ENCODE results near the gene TCEA2.

DNA sequence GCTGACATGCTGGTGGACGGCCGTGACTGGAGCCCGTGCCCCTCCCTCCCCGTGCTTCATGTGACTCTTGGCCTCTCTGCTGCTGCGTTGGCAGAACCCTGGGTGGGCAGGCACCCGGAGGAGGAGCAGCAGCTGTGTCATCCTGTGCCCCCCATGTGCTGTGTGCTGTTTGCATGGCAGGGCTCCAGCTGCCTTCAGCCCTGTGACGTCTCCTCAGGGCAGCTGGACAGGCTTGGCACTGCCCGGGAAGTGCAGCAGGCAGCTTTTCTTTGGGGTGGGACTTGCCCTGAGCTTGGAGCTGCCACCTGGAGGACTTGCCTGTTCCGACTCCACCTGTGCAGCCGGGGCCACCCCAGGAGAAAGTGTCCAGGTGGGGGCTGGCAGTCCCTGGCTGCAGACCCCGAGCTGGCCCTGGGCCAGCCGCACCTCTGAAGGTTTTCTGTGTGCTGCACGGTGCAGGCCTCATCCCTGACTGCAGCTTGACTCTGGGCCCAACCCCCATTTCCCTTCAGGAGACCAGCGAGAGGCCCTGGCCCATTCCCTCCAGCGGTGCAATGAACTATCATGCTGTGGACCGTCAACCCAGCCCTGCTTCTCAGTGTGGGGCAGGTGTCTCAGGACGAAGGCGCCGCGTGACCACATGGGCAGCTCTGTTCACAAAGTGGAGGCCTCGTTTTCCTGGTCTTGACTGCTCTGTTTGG, 36.2 kb downstream of the TCEA2 start:
- TF ChIP-seq, protein P1, sequence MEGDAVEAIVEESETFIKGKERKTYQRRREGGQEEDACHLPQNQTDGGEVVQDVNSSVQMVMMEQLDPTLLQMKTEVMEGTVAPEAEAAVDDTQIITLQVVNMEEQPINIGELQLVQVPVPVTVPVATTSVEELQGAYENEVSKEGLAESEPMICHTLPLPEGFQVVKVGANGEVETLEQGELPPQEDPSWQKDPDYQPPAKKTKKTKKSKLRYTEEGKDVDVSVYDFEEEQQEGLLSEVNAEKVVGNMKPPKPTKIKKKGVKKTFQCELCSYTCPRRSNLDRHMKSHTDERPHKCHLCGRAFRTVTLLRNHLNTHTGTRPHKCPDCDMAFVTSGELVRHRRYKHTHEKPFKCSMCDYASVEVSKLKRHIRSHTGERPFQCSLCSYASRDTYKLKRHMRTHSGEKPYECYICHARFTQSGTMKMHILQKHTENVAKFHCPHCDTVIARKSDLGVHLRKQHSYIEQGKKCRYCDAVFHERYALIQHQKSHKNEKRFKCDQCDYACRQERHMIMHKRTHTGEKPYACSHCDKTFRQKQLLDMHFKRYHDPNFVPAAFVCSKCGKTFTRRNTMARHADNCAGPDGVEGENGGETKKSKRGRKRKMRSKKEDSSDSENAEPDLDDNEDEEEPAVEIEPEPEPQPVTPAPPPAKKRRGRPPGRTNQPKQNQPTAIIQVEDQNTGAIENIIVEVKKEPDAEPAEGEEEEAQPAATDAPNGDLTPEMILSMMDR (conservative IDR thresholded peaks at IDR 0.05 in 1 of 2, IDR thresholded peaks at IDR 0.05 in 1 of 2; ENCODE audit: extremely low read depth in 1 of 2, insufficient read depth in 1 of 2, low read depth in 1 of 2, low read length in 2 of 2) = no peak
- TF ChIP-seq EZH2 (IDR thresholded peaks at IDR 0.05; ENCODE audit: borderline replicate concordance, low read length) = no peak
